Right hindlimb (tissue), 1 donor: ENCODE measurements around the gene TMEM231.
A peak's percentile ranks its signal among the peaks of the same experiment; 100 is the strongest.

Source experiments
- DNase-seq: peaks from one replicate; pipeline ENCODE4 v3.0.0-alpha.2; 2018

TMEM231 gene

DNA sequence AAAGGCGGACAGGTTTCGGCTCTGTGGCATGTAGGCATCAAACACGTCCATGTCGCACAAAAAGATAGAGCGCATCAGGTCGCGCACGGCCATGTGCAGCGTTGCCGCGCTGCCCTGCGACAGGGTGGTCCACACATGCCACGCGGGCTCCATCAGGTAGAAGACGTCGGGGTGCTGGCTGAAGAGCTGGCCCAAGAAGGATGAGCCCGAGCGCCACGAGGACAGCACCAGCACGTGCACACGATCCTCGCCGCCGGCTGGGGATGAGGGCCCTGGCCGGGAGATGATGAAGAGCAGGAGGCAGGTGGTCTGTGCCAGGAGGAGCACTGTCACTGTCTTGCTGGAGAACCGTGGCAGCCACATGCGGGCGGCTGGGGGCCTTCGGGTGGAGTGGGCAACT is 26.1 kb downstream of the TMEM231 start:
- no peak for DNase-seq

DNA sequence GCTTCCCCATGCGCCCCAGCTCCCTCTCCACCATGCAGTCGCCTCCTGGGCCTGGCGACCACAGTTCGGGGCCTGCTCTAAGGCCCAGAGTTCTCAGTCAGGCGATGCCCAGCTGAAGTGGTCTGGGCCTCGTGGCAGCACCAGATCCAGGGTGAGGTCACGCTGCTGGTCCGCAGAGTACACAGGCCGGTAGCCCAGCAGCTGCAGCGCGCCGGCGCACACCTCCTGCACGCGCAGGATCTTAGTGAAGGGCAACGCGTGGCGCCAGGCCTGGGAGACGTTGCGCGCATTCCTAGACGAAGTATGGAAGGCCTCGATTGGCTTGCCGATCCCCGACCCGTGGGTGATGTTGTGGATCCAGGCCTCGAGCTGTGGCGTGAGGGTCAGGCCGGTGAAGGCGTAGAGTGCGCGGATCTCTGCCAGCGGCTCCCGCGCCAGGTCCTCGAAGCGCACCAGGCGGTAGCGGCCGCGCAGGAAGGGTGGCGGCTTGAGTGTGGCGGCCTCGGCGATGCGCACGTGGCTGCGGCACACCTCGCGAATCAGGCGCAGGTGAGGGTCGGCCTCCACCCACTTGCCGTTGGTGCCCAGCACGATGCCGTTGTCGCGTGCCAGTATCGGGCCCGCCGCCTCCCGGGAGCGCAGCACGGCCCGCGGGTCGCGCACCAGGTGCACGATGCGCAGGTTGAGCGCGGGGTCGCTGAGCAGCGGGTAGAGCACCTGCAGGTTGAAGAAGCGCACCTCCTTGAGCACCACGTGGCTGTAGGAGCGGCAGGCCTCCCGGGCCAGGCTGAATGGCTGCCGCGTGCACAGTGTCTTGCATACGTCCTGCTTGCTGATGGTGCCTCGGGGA is 26.8 kb downstream of the TMEM231 start:
- DNase-seq, result no peak

DNA sequence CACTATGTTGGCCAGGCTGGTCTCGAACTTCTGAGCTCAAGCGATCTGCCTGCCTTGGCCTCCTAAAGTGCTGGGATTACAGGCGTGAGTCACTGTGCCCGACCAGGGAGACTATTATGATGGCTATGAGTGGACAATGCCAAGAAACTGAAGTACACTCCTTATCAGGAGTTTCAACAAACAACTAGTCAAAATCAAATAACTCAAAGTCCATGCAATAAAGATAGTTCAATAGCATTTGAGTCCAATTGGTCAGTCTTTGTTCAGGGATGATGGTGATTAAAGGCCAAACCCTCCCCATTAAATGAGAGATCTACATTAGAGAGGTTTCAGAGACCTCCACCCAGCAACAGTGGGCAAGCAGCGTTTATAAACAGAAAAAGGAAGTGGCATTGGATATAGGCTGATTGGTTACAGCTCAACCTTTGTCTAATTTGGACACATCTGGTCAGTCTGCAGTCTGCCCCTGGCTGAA is 28.2 kb downstream of the TMEM231 start:
- DNase-seq, result no peak

DNA sequence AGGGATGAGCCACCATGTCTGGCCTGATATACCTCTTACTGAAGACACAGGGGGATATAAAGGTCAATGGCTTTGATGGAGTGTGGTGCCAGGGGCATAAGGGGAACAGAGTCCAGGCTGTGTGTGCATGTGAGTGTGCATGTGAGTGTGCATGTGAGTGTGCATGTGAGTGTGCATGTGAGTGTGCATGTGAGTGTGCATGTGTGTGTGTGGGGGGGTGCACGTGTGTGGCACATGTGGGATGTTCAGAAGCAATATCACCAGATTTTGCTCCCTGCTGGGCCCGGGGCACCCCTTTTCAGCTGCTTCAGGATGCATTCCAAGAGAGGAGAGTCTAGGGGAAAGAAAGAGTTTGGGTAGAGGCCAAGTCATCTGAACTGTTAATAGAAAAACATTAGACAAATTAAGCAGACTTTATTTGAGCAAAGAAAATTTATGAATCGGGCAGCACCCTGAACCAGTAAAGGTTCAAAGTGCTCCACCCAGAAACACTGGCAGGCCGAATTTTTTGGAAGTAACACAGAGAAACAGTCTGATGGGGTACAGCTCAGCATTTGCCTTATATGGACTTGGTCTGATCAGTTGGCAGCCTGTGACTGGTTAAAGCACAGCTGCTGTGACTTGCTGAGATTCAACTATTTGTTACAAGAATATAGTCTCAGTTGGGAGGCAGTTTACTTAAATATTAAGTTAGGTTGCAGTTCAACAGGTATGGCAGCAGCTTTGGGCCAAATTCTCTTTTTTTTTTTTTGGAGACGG is 29.8 kb downstream of the TMEM231 start:
- no peak for DNase-seq

DNA sequence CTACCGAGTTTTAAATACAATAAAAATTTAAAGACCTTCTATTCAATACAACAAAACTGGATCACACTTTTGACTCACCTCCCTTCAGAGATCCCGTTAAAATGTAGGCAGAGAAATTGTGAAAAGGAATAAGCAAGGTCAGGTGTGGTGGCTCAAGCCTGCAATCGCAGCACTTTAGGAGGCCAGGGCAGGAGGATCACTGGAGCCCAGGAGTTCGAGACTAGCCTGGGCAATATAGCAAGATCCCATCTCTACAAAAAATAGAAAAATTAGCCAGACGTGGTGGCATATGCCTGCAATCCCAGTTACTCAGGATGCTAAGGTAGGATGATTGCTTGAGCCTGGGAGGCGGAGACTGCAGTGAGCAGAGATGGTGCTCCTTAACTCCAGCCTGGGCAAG is 36.9 kb downstream of the TMEM231 start:
- DNase-seq, result no peak

DNA sequence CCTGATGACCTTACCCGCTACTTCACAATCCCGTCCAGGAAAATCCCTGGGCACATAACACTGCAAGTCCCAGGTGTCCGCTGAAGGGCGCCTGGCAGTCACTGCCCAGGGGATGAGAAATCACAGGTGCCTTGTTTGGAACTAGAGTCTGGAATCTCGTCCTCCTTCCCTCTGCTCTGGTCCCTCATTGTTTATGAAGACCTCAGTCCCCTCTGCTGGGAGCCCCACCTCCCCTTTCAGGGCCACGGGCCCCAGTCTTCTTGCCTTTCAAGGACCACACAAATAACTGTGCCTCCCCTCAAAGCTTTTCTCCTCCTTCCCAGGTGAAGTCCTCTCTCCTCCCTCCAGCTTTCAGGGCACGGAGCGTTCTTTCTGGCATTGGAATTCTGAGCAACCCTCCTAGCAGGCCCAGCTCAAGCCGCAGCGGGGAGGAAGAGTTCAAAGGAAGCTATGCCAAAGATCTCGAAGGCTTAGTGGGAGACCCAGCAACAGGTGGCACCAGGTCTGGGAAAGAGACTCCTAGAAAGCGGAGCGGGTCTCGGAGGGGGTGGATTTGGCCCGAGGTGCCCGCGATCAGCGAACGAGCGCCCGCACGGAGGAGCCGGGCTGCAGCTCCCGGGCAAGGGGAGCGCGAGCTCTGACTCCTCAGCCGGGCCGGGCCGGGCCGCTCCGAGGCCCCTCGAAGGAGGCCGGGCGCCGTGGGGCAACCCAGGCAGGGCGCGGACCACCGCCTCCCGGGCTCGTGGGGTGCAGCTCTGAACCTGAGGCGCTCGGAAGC is 39.7 kb downstream of the TMEM231 start:
- peak; percentile 55 for DNase-seq

DNA sequence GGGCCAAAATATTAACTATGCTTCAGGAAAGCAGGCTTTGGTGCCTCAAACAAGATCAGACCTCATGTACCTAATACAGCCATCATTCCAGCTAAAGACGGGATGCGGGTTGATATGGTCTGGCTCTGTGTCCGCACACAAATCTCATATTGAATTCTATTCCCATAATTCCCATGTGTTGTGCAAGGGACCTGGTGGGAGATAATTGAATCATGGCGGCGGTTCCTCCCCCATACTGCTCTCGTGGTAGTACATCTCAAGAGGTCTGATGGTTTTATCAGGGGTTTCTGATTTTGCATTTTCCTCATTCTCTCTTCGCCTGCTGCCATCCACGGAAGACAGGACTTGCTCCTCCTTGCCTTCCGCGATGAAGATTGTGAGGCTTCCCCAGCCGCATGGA is 41.8 kb downstream of the TMEM231 start:
- no peak for DNase-seq

DNA sequence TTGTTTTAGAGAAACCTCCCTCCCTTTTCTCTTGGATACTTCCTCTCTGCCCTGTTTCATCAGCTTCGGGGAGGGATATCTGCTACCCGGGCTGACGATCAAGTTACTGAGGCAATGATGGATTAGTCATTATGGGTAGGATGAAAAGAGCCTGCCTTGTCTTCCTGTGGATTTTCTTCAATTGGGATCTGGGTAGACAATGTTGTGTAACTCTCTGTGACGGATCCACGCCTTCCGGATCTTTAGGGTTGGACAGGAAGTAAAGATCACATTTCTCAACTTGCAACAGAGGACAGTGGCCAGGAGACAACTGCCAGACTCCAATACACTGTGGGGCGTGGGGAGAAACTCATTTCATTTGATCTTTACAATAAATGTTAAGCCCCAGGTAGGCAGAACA is 49.5 kb downstream of the TMEM231 start:
- DNase-seq, result no peak

DNA sequence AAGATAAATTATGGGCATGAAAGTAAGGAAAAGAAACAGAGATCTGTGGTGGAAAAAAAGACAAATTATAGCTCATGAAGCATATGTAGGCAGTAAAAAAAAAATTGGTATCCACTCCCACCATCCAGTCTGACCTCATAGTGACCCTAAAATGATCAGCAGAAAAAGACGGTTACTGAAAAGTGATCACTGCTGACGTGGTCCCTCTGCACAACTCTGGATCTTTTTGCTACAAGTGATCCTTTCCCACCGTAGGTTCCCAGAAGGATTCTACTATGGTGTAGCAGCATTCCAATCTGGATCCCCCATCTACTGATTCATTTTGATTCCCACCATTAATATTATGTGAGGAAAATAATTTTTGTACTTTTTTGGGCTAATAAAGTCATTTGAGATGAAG is 49.9 kb downstream of the TMEM231 start:
- no peak for DNase-seq

DNA sequence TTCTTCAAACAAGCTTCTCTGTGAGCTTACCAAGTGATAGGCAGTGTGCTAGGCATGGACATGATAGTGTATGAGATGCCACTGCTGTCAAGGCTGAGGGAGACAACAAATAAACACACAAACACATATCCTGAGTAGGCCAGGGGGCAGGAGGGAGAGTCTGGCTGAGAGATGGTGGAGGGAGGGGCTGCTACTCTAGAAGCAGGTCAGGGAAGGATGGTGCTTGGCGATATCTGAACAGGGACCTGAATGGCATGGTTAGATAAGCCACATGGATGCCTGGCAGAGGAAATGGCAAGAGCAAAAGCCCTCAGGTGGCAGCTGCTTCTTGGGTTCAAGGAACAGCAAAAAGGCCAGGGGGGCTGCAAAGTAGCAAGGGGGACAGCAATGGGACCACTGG is 52.3 kb downstream of the TMEM231 start:
- DNase-seq, result no peak

DNA sequence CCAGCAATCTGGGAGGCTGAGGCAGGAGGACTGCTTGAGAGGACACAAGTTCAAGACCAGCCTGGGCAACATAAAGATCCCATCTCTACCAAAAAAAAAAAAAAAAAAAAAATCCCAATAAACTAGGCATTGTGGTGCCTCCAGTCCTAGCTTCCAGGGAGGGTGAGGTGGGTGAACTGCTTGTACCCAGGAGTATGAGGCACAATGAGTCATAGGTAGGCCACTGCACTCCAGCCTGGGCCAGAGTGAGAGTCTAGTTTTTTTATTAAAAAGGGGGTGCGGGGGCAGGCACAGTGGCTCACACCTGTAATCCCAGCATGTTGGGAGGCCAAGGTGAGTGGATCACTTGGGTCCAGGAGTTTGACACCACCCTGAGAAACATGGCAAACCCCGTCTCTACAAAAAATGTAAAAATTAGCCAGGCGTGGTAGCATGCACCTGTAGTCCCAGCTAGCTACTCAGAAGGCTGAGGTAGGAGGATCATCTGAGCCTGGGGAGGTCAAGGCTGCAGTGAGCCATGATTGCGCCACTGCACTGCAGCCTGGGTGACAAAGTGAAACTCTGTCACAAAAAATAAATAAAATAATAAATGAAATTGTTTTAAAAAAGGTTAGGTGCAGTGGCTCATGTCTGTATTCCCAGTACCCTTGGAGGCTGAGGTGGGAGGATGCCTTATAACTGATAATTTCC is 53.0 kb downstream of the TMEM231 start:
- no peak for DNase-seq

DNA sequence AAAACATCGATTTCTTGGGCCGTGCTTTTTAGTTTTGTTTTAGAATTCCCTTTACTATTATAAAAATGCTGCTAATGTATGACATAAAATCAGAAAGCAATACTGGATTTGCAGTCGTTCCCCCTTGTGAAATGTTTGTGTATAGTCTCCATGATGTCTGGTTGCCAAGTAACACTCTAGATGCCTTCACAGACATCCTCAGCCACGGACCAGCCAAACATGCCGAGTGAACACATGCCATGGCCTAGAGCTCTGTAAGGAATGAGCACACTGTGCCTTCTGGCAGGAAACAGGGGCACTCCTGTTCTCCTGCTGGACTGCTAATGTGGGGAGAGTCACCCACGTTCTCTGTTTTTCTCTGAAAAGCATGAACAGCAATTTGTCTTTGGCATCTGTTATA is 54.2 kb downstream of the TMEM231 start:
- peak; percentile 80 for DNase-seq

DNA sequence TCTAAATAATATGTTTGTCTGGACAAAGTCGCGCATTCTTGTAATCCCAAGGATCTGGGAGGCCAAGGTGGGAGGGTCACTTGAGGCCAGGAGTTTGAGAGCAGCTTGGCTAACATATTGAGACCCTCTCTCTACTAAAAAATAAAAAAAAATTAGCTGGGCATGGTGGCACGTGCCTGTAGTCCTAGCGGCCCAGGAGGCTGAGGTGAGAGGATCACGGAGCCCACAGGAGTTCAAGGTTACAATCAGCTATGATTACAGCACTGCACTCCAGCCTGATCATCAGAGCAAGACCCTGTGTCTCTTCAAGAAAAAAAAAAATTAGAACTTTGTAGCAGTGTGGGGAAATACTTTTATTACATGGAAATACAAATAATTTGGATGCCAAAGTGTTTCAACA is 54.7 kb downstream of the TMEM231 start:
- DNase-seq, result no peak

DNA sequence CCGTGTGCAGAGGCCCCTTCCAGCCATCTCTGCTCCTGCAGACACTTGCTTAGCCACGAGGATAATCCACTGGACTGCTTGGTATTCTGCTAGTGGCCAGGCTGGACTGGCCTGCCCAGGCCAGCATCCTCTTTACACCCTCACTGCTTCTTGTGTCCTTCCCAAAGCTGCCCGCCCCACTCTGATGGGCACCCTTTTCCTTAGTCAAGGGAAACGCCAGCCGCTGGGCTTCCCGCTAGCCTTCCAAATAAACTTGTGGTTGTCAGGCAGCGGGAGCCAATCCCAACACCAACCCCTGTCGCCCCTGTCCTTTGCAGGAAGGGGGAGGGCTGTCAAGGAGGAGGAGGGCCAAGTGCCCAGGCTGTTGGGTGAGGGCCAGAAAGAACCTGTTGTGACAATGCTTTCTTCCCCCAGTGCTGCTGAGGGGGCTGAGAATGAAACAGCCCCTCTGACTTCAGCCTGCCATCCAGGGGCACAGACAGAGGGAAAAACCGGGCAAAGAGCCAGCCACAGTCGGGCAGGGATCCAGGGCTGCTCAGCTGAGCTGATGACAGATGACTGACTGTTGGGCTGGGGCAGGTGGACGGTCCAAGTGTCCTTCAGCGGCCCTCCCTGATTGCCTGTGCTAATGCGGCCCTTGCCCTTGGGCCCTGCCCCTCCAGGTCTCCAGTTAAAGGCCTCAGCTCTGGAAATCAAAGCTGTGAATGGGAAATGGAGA is 57.3 kb downstream of the TMEM231 start:
- peak; percentile 81 for DNase-seq

DNA sequence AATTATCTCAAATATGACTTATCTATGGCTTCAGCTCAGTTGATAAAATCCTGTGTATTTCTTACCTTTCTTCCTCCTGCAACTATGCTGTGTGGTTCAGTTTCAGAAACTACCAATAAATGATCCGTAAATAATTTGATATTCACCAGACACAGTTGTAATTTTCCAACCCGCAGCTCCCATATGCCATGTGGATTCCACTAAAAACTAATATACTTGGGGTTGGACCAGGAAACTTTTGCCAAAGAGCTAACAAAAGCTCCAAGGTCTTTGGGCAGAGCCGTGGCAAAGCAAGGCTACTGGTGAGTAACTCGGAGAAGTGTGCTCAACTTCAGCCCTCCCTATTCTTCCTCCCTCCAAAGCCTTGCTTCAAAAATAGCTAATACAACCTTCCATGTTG is 58.5 kb downstream of the TMEM231 start:
- no peak for DNase-seq

DNA sequence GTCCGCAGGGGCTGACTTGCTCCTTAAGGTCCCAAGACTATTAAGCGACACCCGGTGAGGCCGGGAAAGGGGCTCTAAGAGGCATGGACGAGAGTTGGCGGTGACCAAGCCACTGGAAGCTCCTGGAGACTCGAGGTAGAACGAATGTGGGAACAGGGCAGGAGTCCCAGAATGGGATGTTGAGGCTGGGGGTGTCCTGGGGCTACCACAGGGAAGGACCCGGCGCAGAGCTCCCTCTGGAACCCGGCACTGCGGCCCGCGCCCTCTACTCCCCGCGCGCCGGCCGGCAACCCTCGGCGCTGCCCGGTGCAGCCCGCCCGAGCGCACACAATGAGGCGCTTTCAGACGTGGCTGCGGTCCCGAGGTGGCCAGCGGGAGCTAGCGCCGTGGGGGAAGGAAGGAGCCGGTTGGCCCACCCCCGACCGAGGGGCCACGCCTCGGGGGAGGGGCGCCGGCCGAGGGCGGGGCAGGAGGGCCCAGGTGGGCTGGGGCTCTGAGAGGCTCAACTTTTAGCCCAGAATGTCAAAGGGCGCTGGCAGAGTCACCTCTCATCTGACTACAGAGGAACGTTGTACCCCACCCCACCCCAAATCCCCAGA is 60.9 kb downstream of the TMEM231 start, which contains the start of gene CHST6:
TSS of gene CHST6 (minus strand) at position 366 of the 599 bp plus-strand sequence. CDS start 15,613 bp downstream, outside the sequence.
- peak; percentile 76 for DNase-seq

DNA sequence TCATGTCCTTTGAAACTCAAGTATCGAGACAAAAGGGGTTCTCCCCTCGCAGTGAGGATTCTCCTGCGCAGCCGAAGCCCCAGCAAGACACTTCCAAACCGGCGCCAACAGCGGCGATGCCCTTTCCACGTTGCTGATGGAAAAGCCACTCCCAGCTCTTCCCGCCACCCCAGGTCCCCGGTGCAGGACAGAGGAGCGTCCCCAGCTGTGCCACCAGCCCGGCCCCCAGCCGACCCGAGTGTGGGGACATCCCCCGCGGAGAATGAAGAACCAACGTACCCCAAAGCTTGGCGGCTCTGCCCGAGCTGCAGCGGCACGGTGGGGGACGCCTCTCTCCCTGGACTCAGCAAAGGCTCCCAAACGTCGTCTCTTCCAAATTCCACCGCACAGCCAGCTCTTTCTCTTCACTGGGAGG is 61.4 kb downstream of the TMEM231 start:
- peak; percentile 59 for DNase-seq

DNA sequence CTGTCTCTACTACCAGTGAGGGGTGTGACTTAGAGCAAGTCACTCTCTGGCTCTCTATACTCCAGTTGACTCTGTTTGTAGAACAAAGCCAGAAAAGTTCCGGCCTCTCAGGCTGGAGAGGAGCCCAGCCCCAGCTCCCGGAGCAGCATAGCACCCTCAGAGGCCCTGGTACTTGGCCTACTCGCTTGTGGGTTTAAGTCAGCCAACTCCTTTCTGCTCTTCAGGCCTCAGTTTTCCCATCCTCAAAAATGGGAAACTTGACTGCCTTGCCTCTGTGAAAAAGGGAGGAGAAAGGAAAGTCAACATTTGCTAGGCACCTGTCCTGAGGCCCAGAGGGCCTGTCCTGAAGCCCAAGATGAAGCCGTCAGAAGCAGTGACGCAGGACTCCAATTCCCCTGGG is 61.9 kb downstream of the TMEM231 start:
- DNase-seq, result no peak

DNA sequence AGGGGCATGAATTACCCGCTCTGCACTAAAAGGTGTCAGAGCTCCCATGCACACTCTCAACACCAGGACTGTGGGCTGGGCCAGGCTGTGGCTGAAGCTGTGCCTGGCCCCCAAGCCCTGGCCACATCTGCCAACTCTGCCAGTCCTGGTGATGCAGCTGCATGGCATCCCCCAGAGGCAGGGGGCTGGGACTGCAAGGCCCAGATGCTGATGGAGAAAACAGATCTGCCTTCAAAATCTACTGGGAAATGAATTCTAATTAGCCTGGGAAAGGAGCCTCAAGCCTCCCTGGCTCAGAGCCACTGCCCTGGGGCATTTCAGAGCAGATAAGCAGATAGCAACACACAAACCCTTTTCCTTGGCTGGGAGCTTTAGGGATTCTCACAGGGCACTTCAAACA is 64.2 kb downstream of the TMEM231 start:
- no peak for DNase-seq

DNA sequence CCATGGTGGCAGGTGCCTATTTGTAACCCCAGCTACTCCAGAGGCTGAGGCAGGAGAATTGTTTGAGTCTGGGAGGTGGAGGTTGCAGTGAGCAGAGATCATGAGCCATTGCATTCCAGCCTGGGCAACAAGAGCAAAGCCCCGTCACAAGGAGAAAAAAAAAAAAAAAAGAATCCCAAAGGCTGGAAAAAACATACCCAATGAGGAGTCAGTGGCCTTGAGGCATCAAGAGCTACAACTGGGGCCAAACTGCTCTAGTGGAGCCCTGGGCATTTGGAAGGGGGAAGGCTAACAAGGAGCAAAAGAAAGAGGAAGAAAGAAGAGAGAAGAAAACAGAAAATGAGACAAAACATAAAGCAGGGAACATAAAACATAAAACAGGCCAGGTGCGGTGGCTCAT is 67.7 kb downstream of the TMEM231 start:
- DNase-seq, result no peak
